Activated T-helper 1 cell treated with anti-CD3 and anti-CD28 coated beads, Interleukin-12 subunit alpha, Interleukin-12 subunit beta, Interleukin-2, Interleukin-4 antibody, amounts not matched to agents 30 ng/mL and 10 ng/mL and 1 ng/mL, durations not matched to agents 14 hours and 24 hours and 36 hours (primary cell): ENCODE measurements around the gene RIC1. TPM values are rescaled to one million over a fixed set of nuclear protein-coding genes. Genes with fewer than 3 reads are reported as not detected.
"Not testable (repeated sequence)": the region's sequence is repeated elsewhere in the genome, so short reads cannot be mapped to it uniquely, and the experiment has no call there.

ENCODE experiments used
- DNase-seq: peaks from one replicate; pipeline ENCODE4 v3.0.0; 2021; ENCODE audit warnings: low spot score
- H3K27ac Mint-ChIP-seq: one replicate; pipeline ENCODE4 v1.8.0; 2021; ENCODE audit warnings: mild to moderate bottlenecking, mixed read lengths
- H3K27me3 Mint-ChIP-seq: one replicate; pipeline ENCODE4 v1.8.0; 2022; ENCODE audit warnings: mild to moderate bottlenecking, moderate library complexity, mixed read lengths; ENCODE audit not compliant: insufficient read depth
- H3K36me3 Mint-ChIP-seq: one replicate; pipeline ENCODE4 v1.8.0; 2021; ENCODE audit warnings: low read depth, mixed read lengths
- H3K4me1 Mint-ChIP-seq: one replicate; pipeline ENCODE4 v1.8.0; 2021; ENCODE audit warnings: low read depth, mixed read lengths
- H3K4me3 Mint-ChIP-seq: one replicate; pipeline ENCODE4 v1.8.0; 2021; ENCODE audit warnings: mild to moderate bottlenecking, moderate library complexity, mixed read lengths
- H3K9me3 Mint-ChIP-seq: one replicate; pipeline ENCODE4 v1.8.0; 2021; ENCODE audit warnings: mixed read lengths
- intact Hi-C: fragments of 100-400 bp; cut with micrococcal nuclease; formaldehyde crosslinking; loops from one replicate; pipeline ENCODE4 v1.15.1; 2024
- total RNA-seq: library from RNA; stranded (reverse); gene quantifications from 2 replicates; pipeline ENCODE4 v1.2.3, GENCODE V29; 2022

The RIC1 gene
- total RNA-seq, 1 donor from 2014 or later: 20.9 TPM

DNA sequence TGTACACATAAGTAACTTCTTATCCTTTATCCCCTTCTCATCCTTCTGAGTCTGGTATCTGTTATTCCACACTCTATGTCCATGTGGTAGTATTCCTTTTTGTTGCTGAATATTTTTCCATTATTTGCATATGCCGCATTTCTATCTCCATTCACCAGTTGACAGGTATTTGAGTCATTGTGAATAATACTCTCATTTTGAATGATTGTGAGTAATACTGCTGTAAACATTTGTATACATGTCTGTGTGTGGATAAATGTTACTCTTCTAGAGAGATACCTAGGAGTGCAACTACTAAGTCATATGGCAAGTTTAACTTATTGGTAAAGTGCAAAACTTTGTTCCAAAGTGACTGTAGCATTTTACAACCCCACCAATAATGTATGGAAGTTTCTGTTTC is 15.6 kb downstream of the RIC1 start:
- H3K27ac Mint-ChIP-seq: peak overlapping the region; percentile 47
- no peaks in the 10 kb centered on the region for H3K27me3 Mint-ChIP-seq
- H3K36me3 Mint-ChIP-seq: peaks cover 27% of the 10 kb centered on the region
- H3K9me3 Mint-ChIP-seq: peaks cover 47% of the 10 kb centered on the region
- H3K4me3 Mint-ChIP-seq: no peak overlapping the region
- peaks cover 22% of the 10 kb centered on the region for H3K4me1 Mint-ChIP-seq
- intact Hi-C loops: no loop called here
- DNase-seq: no peak

DNA sequence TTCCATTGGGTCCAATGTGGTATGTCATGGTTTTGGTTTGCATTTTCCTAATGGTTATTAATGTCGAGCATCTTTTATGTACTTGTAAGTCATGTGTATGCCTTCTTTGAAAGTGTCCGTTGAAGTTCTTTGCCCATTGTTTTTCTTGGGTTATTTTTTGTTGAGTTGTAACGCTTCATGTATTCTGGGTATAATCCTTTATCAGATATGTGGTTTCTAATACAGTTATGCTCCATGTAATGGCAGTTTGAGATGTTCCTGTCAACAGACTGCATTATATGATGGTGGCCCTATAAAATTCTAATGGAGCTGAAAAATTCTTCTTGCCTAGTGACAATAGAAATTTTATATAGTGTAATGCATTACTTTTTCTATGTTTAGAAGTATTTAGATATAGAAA is 17.2 kb downstream of the RIC1 start:
- H3K27me3 Mint-ChIP-seq: no peaks in the 10 kb centered on the region
- DNase-seq: no peak
- H3K9me3 Mint-ChIP-seq: peaks cover 46% of the 10 kb centered on the region
- H3K4me1 Mint-ChIP-seq: peaks cover 32% of the 10 kb centered on the region
- no peak overlapping the region for H3K4me3 Mint-ChIP-seq
- intact Hi-C loops: no loop called here
- H3K36me3 Mint-ChIP-seq: peaks cover 22% of the 10 kb centered on the region
- H3K27ac Mint-ChIP-seq: no peak overlapping the region

DNA sequence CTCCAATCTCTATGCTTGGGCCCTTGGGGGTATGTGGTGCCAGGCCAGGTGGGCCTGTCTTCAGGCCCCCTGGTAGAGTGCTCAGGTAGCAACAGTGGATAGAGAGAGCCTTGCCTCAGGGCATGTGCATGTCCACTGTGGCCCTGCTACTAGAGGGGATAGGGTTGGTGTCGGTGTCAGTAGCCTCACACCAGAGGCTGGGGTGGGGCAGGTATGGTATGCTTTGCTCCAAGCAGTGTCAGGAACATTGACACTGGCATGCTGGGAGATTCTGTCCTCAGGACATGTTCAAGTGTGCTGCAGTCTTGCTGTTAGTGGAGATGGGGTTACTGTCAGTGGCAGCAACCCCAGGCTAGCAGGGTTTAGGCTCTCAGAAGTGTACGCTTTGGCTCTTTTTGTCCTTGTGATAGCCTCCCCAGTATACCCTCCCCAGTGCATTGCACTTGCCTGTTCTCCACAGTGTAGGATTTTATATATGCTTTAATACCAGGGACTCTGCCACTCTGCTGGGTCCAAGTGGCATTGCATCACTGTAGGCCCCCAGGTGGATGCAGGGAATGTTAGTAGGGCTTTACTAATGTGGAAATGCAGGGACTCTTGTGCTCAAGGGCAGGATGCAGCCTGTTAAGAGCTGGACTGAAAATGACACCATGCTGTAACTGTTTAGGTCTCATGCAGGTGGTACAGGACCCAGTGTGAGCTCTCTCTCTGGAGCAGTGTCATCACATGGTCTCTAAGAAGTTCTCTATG is 21.6 kb downstream of the RIC1 start:
- Mint-ChIP-seq H3K9me3 (peaks cover 66% of the 10 kb centered on the region), H3K4me1 (peaks cover 19% of the 10 kb centered on the region), H3K4me3 (no peak overlapping the region), H3K36me3 (peaks cover 34% of the 10 kb centered on the region), H3K27ac (no peak overlapping the region), H3K27me3 (no peaks in the 10 kb centered on the region)
- no peak for DNase-seq
- intact Hi-C loops: no loop called here

DNA sequence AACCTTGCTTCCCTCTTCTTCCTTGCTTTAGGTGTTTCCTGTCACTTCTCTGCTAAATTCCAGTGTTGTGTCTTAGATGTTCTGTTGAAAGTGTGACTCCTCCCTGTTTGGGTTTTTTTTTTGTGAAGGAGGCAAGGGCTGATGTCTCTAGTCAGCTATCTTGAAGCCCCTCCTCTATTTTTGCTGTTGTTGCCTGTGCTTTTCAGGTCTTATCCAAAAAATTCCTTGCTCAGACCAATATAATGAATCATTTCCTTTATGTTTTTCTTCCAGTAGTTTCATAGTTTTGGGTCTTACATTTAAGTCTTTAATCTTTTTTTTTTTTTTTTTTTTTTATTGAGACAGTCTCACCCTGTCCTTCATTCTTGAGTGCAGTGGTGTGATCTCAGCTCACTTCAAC is 22.3 kb downstream of the RIC1 start:
- intact Hi-C loops: no loop called here
- peaks cover 17% of the 10 kb centered on the region for H3K4me1 Mint-ChIP-seq
- DNase-seq: no peak
- peaks cover 66% of the 10 kb centered on the region for H3K9me3 Mint-ChIP-seq
- no peak overlapping the region for H3K27ac Mint-ChIP-seq
- peaks cover 33% of the 10 kb centered on the region for H3K36me3 Mint-ChIP-seq
- H3K27me3 Mint-ChIP-seq: no peaks in the 10 kb centered on the region
- H3K4me3 Mint-ChIP-seq: no peak overlapping the region

DNA sequence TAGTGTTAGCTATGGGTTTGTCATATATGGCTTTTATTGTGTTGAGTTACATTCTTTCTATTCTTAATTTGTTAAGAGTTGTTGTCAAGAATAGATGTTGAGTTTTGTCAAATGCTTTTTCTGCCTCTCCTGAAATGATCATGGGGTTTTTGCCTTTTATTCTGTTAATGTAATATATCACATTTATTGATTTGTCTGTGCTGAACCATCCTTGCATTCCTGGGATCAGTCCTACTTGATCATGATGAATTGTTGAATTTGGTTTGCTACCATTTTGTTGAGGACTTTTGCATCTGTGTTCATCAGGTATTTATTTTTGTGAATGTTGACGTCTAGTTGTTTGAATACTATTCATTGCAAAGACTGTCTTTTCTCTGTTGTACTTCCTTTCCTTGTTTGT is 23.9 kb downstream of the RIC1 start:
- Mint-ChIP-seq H3K4me3 (no peak overlapping the region), H3K4me1 (peaks cover 17% of the 10 kb centered on the region), H3K27me3 (no peaks in the 10 kb centered on the region), H3K27ac (no peak overlapping the region), H3K36me3 (peaks cover 33% of the 10 kb centered on the region), H3K9me3 (peaks cover 54% of the 10 kb centered on the region)
- DNase-seq: no peak
- intact Hi-C loops: no loop called here

DNA sequence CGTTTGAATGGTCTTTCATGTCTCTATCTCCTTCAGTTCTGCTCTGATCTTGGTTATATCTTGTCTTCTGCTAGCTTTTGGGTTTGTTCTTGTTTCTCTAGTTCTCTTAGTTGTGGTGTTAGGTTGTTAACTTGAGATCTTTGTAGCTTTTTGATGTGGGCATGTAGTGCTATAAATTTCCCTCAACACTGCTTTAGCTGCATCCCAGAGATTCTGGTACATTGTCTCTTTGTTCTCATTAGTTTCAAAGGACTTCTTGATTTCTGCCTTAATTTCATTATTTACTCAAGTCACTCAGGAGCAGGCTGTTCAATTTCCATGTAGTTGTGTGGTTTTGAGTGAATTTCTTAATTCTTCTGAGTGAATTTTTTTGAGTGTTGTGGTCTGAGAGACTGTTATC is 33.9 kb downstream of the RIC1 start:
- peaks cover 19% of the 10 kb centered on the region for H3K4me1 Mint-ChIP-seq

DNA sequence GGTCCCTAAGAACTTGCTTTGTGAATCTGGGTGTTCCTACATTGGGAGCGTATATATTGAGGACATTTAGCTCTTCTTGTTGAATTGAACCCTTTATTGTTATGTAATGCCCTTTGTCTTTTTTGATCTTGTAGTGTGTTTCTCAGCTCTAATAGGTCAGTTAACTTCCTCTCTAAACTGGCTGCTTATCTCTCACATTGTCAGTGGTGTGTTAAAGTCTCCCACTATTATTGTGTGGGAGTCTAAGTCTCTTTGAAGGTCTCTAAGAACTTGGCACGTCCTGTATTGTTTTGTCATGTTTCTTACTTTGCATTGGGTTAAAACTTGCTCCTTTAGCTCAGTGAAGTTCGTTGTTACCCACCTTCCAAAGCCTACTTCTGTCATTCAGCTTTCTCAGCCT is 36.2 kb downstream of the RIC1 start:
- peaks cover 19% of the 10 kb centered on the region for H3K4me1 Mint-ChIP-seq
- H3K36me3 Mint-ChIP-seq: peaks cover 54% of the 10 kb centered on the region
- H3K27ac Mint-ChIP-seq: no peak overlapping the region
- no peak for DNase-seq
- H3K4me3 Mint-ChIP-seq: no peak overlapping the region
- no peaks in the 10 kb centered on the region for H3K27me3 Mint-ChIP-seq
- intact Hi-C loops: no loop called here
- H3K9me3 Mint-ChIP-seq: peaks cover 53% of the 10 kb centered on the region

More for the DNA sequence above, 33.9 kb downstream of the RIC1 start:
- H3K27ac Mint-ChIP-seq, H3K4me3 Mint-ChIP-seq, intact Hi-C loops, H3K27me3 Mint-ChIP-seq, DNase-seq: not testable (repeated sequence)
- peaks cover 57% of the 10 kb centered on the region for H3K9me3 Mint-ChIP-seq
- peaks cover 61% of the 10 kb centered on the region for H3K36me3 Mint-ChIP-seq

DNA sequence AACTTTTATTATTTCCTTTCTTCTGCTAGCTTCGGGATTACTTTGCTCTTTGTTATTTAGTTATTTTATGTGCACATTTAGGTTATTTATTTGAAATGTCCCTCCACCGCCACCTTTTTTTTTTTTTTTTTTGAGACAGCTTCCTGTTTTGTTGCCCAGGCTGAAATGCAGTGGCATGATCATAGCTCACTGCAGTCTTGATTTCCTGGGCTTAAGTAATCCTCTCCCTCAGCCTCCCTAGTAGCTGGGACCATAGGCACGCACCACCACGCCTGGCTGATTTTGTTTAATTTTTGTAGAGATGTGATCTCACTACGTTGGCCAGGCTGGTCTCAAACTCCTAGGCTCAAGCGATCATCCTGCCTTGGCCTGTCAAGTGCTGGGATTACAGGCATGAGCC is 38.5 kb downstream of the RIC1 start:
- H3K27ac Mint-ChIP-seq: no peak overlapping the region
- H3K9me3 Mint-ChIP-seq: peaks cover 32% of the 10 kb centered on the region
- intact Hi-C loops: no loop called here
- no peaks in the 10 kb centered on the region for H3K27me3 Mint-ChIP-seq
- H3K36me3 Mint-ChIP-seq: peaks cover 35% of the 10 kb centered on the region
- no peak for DNase-seq
- peaks cover 28% of the 10 kb centered on the region for H3K4me1 Mint-ChIP-seq
- no peak overlapping the region for H3K4me3 Mint-ChIP-seq

DNA sequence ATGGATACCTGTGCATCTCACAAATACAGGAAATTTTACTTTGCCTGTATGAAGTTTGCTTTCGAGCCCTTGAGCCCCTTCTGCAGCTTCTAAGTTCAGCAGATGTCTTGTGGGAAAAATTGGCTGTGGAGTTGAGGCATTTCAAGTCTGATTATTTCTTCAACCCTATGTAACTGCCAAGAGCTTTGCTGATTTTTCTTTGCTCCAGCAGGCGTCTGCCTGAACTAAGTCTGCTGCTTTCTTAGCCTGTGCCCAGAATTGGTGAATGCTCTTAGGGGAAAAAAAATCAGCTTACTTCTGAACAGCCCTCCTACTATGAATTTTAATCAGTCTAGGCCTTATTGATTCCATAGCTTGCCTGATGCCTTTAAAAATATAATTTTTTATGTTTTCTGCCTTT is 41.2 kb downstream of the RIC1 start:
- peaks cover 16% of the 10 kb centered on the region for H3K36me3 Mint-ChIP-seq
- DNase-seq: no peak
- no peak overlapping the region for H3K4me3 Mint-ChIP-seq
- intact Hi-C loops: loop anchor here (5.0 kb wide), 1 partner anchor 38 kb away; no protein-coding TSS in a partner anchor
- peaks cover 24% of the 10 kb centered on the region for H3K4me1 Mint-ChIP-seq
- H3K9me3 Mint-ChIP-seq: peaks cover 9% of the 10 kb centered on the region
- H3K27me3 Mint-ChIP-seq: no peaks in the 10 kb centered on the region
- no peak overlapping the region for H3K27ac Mint-ChIP-seq

DNA sequence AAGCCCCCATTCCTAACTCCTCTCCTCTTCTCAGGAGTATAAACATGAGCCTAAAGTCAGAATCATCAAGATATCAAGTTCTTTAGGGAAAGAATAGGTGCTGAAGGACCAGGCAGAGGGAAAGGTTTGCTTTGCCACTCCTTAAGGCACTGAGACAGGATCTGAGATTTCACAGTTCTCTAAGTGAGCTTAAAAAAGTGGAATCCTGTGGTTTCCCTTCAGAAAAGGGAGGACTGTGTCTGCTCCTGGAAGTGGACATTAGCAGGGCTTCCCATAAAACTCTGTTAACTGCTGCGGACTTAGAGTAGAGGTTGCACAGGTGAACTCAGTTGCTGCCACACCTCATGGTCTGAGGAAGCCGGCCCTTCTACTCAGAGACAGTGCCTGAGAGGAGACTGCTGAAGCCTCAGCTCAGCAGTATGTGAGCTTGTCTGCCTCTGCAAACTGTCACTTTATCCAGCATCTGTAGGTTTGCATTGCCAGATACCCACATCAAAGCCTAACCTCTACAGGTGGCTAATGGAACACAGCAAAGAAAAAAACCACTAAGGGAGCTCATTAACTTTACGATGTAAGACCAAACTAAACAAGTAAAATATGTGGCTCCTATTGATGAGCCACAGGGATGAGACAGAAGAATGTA is 42.9 kb downstream of the RIC1 start:
- peak; percentile 6 for DNase-seq
- Mint-ChIP-seq H3K4me1 (peaks cover 15% of the 10 kb centered on the region), H3K27me3 (no peaks in the 10 kb centered on the region), H3K27ac (no peak overlapping the region), H3K4me3 (no peak overlapping the region), H3K9me3 (peaks cover 5% of the 10 kb centered on the region), H3K36me3 (peaks cover 5% of the 10 kb centered on the region)
- intact Hi-C loops: loop anchor here (5.0 kb wide), 1 partner anchor 40 kb away; no protein-coding TSS in a partner anchor

DNA sequence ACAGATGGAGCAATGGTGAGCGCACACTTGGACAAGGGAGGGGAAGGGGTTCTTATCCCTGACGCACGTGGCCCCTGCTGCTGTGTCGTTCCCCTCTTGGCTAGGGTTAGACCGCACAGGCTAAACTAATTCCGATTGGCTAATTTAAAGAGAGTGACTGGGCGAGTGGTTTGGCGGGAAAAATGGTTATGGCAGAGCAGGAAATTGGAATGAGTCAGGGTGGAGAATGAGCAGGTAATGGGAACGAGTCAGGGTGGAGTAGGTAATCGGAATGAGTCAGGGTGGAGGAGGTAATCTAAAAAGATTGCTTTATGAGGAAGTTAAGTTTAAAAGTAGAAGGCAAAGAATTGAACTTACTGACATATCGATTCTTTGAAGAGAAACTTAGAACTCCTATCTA is 46.1 kb downstream of the RIC1 start:
- H3K9me3 Mint-ChIP-seq, H3K4me3 Mint-ChIP-seq, H3K27ac Mint-ChIP-seq, H3K36me3 Mint-ChIP-seq, DNase-seq, H3K27me3 Mint-ChIP-seq: not testable (repeated sequence)
- H3K4me1 Mint-ChIP-seq: peaks cover 13% of the 10 kb centered on the region
- intact Hi-C loops: loop anchor here (2.0 kb wide), 1 partner anchor 18 kb away; no protein-coding TSS in a partner anchor

DNA sequence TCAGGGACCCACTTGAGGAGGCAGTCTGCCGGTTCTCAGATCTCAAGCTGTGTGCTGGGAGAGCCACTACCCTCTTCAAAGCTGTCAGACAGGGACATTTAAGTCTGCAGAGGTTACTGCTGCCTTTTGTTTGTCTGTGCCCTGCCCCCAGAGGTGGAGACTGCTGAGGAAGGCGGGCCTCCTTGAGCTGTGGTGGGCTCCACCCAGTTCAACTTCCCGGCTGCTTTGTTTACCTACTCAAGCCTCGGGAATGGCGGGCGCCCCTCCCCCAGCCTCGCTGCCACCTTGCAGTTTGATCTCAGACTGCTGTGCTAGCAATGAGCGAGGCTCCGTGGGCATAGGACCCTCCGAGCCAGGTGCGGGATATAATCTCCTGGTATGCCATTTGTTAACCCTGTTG is 54.7 kb downstream of the RIC1 start:
- H3K4me1 Mint-ChIP-seq, H3K27me3 Mint-ChIP-seq, DNase-seq, H3K27ac Mint-ChIP-seq, H3K4me3 Mint-ChIP-seq, intact Hi-C loops: not testable (repeated sequence)
- H3K36me3 Mint-ChIP-seq: peaks cover 27% of the 10 kb centered on the region
- H3K9me3 Mint-ChIP-seq: peaks cover 31% of the 10 kb centered on the region

DNA sequence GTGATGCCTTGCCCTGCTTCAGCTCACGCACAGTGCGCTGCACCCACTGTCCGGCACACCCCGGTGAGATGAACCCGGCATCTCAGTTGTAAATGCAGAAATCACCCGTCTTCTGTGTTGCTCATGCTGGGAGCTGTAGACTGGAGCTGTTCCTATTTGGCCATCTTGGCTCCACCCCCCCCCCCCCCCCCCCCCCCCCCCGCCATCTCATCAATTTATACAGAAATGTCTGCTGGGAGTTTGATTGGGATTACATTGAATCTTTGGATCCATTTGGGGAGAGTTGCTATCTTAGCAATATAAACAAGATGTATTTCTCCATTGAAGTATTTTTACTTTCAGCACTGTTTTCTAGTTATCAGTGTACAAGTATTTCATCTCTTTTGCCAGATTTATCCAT is 55.2 kb downstream of the RIC1 start:
- peaks cover 27% of the 10 kb centered on the region for H3K36me3 Mint-ChIP-seq
- intact Hi-C loops: no loop called here
- H3K27me3 Mint-ChIP-seq: no peaks in the 10 kb centered on the region

More for the DNA sequence above, 55.2 kb downstream of the RIC1 start:
- Mint-ChIP-seq H3K4me1 (no peaks in the 10 kb centered on the region), H3K27ac (no peak overlapping the region), H3K4me3 (no peak overlapping the region), H3K9me3 (peaks cover 31% of the 10 kb centered on the region)
- no peak for DNase-seq
